Skeletal muscle tissue (tissue), 4 donors: ENCODE measurements around the gene NAALADL2. TPM values are rescaled to one million over a fixed set of nuclear protein-coding genes. Genes with fewer than 3 reads are reported as not detected.

Experiments used
- H3K27ac ChIP-seq: one replicate; pipeline ENCODE4 v1.7.0; 2013; ENCODE audit warnings: mild to moderate bottlenecking, low read depth, low read length, inconsistent platforms
- H3K27me3 ChIP-seq, 3 donors: one replicate each; pipeline ENCODE4 v1.7.0; 2013; ENCODE audit warnings: low read length in 3 of 3; ENCODE audit not compliant: control insufficient read depth in 3 of 3, insufficient read depth in 3 of 3
- H3K36me3 ChIP-seq, 3 donors: one replicate each; pipeline ENCODE4 v1.7.0; 2013; ENCODE audit warnings: low read length in 3 of 3; ENCODE audit not compliant: control insufficient read depth in 3 of 3, insufficient read depth in 3 of 3
- H3K4me1 ChIP-seq, 3 donors: one replicate each; pipeline ENCODE4 v1.7.0; 2013; ENCODE audit warnings: low read length in 3 of 3, mild to moderate bottlenecking in 3 of 3; ENCODE audit not compliant: control insufficient read depth in 3 of 3, insufficient read depth in 3 of 3
- H3K4me3 ChIP-seq, 3 donors: one replicate each; pipeline ENCODE4 v1.7.0; 2013; ENCODE audit warnings: low read length in 3 of 3
- H3K9ac ChIP-seq, 3 donors: one replicate each; pipeline ENCODE4 v1.7.0; 2013; ENCODE audit warnings: low read length in 3 of 3, mild to moderate bottlenecking in 3 of 3, moderate library complexity in 2 of 3, low read depth in 1 of 3
- H3K9me3 ChIP-seq, 3 donors: one replicate each; pipeline ENCODE4 v1.7.0; 2013; ENCODE audit warnings: low read length in 3 of 3; ENCODE audit not compliant: control insufficient read depth in 3 of 3
- total RNA-seq: library from RNA; depleted of rRNA; stranded (reverse); fragments of >200 nt; gene quantifications from one replicate; pipeline ENCODE4 v1.2.3, GENCODE V29; 2014
- donor health status: Osteomylitis.

NAALADL2 gene
- total RNA-seq, 1 donor from 2014 or later: 17.7 TPM

DNA sequence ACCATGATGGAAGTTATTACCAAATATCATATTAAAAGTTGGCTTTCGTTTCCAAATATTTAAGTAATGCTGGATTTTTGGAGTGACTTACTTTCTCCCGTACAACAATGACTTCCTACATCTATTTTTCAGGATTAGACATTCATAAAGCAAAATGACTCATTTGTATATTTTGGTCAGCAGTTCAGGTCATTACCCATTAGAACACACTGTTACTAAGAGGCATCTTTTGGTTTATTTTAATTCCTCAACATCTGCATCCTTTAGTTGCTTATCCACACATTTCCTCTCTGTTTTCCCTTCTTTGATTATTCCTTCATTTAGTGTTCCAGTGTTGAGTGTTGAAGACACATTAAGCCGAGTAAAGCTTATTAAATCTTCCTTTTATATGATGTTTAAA lies 348.2 kb downstream of the NAALADL2 start:
- H3K4me3 ChIP-seq: no peak overlapping the region
- no peaks in the 10 kb centered on the region for H3K4me1 ChIP-seq
- no peaks in the 10 kb centered on the region for H3K27me3 ChIP-seq
- H3K9ac ChIP-seq: no peak overlapping the region
- no peaks in the 10 kb centered on the region for H3K9me3 ChIP-seq
- H3K27ac ChIP-seq: no peak overlapping the region
- H3K36me3 ChIP-seq: no peaks in the 10 kb centered on the region

DNA sequence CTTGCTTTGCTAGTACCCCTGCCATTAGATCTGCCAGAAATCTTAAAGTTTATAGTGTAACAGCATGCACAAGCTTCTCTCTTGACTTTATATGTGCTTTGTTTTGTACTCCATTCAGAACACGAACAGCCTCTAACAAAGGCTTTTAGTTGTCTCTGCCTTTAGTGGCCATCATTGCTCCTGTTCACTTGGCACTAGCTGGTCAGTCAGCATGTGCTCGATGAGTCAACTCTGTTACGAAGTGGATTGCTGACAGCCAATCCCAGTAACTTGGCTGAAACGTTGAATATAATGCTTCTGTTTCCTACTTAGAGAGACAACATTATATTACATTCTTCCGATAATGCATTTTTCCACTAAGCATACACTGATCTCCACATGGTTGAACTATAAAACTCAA lies 349.2 kb downstream of the NAALADL2 start:
- Histone ChIP-seq H3K4me3 (no peak overlapping the region), H3K9me3 (no peaks in the 10 kb centered on the region), H3K27me3 (no peaks in the 10 kb centered on the region), H3K27ac (no peak overlapping the region), H3K36me3 (no peaks in the 10 kb centered on the region), H3K9ac (no peak overlapping the region), H3K4me1 (no peaks in the 10 kb centered on the region)

DNA sequence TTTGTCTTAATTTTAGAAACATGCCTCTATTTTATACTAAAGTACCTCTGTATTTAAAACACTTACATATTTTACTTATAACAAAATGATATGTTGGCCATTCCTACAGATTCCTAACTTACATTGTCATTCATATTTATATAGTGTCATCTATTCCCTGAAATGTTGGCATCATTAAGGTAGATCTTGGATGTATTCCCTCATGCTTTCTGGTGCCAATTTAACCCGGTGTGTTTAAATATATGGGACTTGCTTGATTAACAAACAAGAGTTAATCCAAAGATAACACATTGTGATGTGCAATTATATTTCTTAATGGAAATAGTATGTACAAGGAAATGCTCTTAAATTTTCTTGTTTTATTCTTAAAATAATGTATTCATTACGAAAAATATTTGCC lies 352.3 kb downstream of the NAALADL2 start:
- H3K4me1 ChIP-seq: no peaks in the 10 kb centered on the region

DNA sequence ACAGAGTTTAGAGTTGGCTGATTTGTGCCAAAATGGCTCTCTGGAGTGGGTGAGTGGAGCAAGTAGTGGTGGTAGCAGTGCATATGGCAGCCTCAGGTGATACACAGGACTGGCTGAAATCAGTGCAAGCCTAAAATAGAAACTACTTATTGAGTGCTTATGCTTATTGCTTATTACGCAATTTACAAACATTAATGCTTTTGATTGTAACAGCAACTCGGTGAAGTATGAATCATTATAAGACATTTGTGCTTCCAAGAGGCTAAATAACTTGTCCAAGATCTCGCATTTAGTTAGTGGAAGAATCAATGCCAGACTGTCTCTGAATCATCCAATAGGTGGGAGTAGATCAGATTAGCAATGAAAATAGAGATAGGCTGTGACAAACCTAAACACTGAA lies 353.8 kb downstream of the NAALADL2 start:
- Histone ChIP-seq H3K9ac (no peak overlapping the region), H3K27ac (no peak overlapping the region)

More for the DNA sequence above, 352.3 kb downstream of the NAALADL2 start:
- Histone ChIP-seq H3K9me3 (no peaks in the 10 kb centered on the region), H3K4me3 (no peak overlapping the region), H3K9ac (no peak overlapping the region), H3K27me3 (no peaks in the 10 kb centered on the region), H3K36me3 (no peaks in the 10 kb centered on the region), H3K27ac (no peak overlapping the region)

DNA sequence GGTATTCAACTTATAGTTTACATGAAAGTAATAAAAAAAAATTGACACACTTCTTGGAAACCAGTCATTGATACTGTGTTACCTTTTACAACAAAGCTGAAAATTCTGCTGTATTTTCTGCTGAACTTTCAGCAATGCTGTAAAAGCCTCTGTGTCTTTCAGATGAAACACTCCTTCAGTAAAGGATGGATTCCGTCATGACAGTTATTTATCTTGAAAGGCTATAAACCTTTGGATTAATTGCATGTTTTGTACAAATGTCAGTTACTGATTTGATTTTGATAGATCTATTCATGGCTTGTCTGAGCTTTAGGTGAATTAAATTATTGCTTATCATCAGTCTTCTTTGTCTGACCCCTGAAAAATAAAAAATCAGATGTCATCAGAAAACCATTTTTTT lies 355.1 kb downstream of the NAALADL2 start:
- H3K27ac ChIP-seq: no peak overlapping the region
- no peak overlapping the region for H3K9ac ChIP-seq
- H3K4me3 ChIP-seq: no peak overlapping the region
- no peaks in the 10 kb centered on the region for H3K27me3 ChIP-seq
- no peaks in the 10 kb centered on the region for H3K36me3 ChIP-seq
- H3K4me1 ChIP-seq: no peaks in the 10 kb centered on the region
- no peaks in the 10 kb centered on the region for H3K9me3 ChIP-seq

More for the DNA sequence above, 353.8 kb downstream of the NAALADL2 start:
- no peaks in the 10 kb centered on the region for H3K4me1 ChIP-seq
- no peaks in the 10 kb centered on the region for H3K36me3 ChIP-seq
- H3K4me3 ChIP-seq: no peak overlapping the region
- H3K9me3 ChIP-seq: no peaks in the 10 kb centered on the region
- H3K27me3 ChIP-seq: no peaks in the 10 kb centered on the region

DNA sequence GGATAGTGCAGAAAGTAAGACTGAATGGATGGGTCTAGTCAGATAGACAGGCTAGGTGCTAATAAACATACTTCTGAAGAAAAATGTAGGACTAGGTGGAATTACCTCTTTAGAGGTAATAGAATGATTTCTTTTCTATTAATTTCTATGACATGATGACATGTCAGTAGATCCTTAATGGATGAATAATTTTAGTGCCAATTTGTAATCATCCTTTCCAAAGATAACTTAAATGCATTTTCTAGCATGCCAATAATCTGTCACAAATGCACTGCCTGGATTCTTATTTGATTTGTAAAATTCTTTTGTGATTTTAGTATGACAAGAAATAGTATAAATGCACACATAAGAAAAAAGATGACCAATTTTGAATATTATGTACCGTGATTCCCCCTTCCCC lies 356.7 kb downstream of the NAALADL2 start:
- H3K9ac ChIP-seq: no peak overlapping the region
- H3K4me3 ChIP-seq: no peak overlapping the region
- H3K4me1 ChIP-seq: no peaks in the 10 kb centered on the region
- H3K27me3 ChIP-seq: no peaks in the 10 kb centered on the region
- no peak overlapping the region for H3K27ac ChIP-seq
- no peaks in the 10 kb centered on the region for H3K36me3 ChIP-seq
- no peaks in the 10 kb centered on the region for H3K9me3 ChIP-seq

DNA sequence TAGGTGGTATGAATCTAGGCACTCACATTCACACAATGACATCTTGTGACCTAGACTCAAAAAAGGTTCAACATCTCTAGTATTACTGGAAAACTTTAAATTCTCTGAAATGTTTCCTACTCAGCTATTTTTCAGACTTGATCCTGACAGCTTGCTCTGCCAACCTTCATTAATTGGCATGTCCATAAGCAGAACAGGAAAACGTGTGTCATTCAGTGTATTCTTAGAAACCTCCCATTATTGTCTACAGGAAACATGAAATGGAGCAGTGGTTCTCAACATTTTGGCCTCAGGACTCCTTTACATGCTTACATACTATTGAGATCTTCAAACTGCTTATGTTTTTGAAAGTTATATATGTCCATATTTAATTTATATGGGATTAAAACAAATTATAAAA lies 363.2 kb downstream of the NAALADL2 start:
- no peaks in the 10 kb centered on the region for H3K4me1 ChIP-seq
- no peaks in the 10 kb centered on the region for H3K9me3 ChIP-seq
- no peak overlapping the region for H3K27ac ChIP-seq
- no peak overlapping the region for H3K4me3 ChIP-seq
- no peaks in the 10 kb centered on the region for H3K36me3 ChIP-seq
- H3K9ac ChIP-seq: no peak overlapping the region
- H3K27me3 ChIP-seq: no peaks in the 10 kb centered on the region

DNA sequence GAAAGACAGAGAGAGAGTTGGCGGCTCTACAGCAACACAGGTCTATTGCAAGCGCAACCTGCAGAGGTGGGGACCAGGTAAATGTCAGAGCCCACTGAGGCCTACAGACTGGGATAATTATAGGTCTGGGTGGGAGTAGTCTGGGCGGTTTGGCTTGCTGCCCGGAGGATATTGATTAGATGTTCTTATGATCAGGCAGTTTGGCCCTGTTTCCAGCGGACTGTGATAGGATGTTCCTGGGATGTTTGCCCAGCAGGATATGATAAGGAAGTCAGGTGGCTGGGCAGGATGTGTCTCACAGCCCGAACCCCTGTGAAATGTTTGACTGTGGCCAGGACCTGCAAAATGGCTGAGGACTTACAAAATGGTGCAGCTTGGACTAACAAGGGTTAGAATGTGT lies 364.9 kb downstream of the NAALADL2 start:
- Histone ChIP-seq H3K27me3 (no peaks in the 10 kb centered on the region), H3K4me3 (no peak overlapping the region), H3K9me3 (no peaks in the 10 kb centered on the region), H3K27ac (no peak overlapping the region), H3K9ac (no peak overlapping the region), H3K4me1 (no peaks in the 10 kb centered on the region), H3K36me3 (no peaks in the 10 kb centered on the region)

DNA sequence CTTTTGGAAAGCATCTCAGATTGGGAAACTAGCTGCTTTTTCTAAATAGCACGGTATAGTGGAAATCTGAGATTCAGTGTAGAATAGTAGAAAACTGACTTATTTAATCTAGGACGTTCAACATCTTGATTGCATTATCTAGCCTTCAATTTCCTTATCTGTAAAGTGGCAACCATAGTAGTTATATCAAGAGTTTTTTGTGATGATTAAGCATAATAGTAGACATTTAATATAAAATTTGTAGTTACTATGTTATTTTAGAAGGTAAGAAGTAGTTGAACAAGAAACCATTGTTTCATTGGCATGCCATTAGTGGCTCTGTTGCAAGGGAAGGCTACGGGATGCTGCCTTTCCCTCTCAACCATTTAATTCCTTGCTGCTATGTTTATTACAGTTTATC lies 367.3 kb downstream of the NAALADL2 start:
- no peaks in the 10 kb centered on the region for H3K4me1 ChIP-seq
- no peak overlapping the region for H3K27ac ChIP-seq
- H3K36me3 ChIP-seq: no peaks in the 10 kb centered on the region
- no peaks in the 10 kb centered on the region for H3K9me3 ChIP-seq
- H3K9ac ChIP-seq: no peak overlapping the region
- H3K4me3 ChIP-seq: no peak overlapping the region
- H3K27me3 ChIP-seq: no peaks in the 10 kb centered on the region

DNA sequence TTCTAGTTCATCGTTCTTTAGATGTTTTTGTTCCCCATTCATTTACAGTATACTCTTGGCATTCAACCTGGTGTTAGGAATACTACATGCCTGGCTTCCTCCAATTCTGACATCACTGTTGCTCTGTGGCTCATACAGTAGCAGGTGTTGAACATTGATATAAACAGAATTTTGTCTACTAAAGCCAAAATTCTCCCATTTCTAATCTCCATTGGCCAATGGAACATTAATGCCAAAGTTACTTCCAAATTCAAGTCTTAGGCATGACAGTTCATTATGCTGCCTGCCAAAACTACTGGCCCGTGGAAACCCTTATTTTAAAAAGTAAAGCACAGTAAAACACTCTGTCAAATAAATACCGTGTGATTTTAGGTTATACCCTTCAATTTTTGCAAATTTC lies 368.0 kb downstream of the NAALADL2 start:
- H3K27me3 ChIP-seq: no peaks in the 10 kb centered on the region
- no peaks in the 10 kb centered on the region for H3K4me1 ChIP-seq
- no peak overlapping the region for H3K9ac ChIP-seq
- H3K9me3 ChIP-seq: no peaks in the 10 kb centered on the region
- no peak overlapping the region for H3K4me3 ChIP-seq
- H3K36me3 ChIP-seq: no peaks in the 10 kb centered on the region
- H3K27ac ChIP-seq: no peak overlapping the region
